ENCODE data around the gene DIPK1C. TPM values are rescaled to one million over a fixed set of nuclear protein-coding genes. Genes with fewer than 3 reads are reported as not detected.
A peak's percentile ranks its signal among the peaks of the same experiment; 100 is the strongest.

DIPK1C gene
- total and polyA plus RNA-seq, 9 of the 15 experiments (the other 6 are each of a cell fraction or from before 2014, with no cell fraction given) = 0.04 to 0.32 (median 0.15) TPM; not detected in 2

DNA sequence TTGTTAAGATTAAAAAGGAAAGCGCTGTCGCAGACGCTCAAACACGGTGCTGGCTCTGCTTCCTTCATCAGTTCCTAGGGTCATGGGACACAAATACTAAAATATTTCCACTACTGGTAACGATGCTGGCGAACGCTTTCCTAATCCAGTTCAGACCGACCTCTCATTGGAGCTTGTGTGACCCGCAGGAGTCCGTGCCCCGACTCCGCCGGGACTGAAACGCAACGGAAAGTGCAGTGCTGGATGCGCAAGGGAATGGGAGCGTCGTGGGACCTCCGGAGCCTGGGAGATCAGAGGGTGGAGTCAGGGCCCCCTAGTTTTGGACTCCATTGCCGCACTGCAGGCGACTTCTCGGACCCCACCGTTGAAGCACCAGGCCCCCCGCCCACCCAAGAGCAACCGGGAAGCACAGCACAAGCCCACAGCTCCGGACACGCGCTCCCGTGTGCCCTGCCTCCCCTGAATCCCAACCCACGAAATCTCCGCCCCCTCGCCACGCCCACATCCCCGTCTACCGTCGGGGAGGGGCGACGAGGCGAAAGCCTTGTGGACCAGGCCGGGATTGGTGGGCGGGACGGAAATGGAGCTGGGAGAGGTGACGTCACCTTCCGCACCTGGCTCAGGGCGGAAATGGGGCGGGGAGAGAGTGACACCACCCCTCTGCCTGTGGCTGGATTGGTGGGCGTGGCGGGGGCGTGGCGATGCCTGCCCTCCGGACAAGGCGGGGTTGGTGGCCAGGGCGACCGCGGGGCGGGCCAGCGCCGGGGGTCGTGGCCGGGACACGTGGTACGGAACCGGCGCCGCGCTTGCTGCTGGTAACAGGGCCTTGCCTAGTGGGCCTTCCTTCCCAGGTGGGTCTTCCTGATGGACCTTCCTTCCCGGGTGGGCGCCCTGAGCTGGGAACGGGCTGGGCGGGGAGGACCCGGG lies 38.7 kb upstream of the DIPK1C start, which contains the start of gene CNDP2:
CNDP2 (plus strand) TSS at position 783 of the 927 bp plus-strand sequence. CDS start 3,611 bp downstream, outside the sequence.
- POLR2A ChIA-PET = interaction anchor here (0.6 to 1.5 kb wide), 4 partner anchors 13 to 220 kb away, joined by 3 to 5 read pairs (median 3); no protein-coding TSS in a partner anchor
- peak within 1 kb of the TSS; percentile 91 for H2AFZ ChIP-seq (ENCODE audit: low read depth, low read length)
- no peaks in the 10 kb centered on the region for H3K27me3 ChIP-seq (ENCODE audit: control insufficient read depth in 2 of 2, insufficient read depth in 2 of 2, low read length in 2 of 2)
- ATAC-seq (peak; percentile 91), DNase-seq (ENCODE audit: extremely low read depth in 1 of 4, low spot score in 3 of 4) (peak; percentile 90 to 97 (median 94)), FAIRE-seq (peak; percentile 99)
- in situ Hi-C loops (cut with MboI) (no loop called here), intact Hi-C loops (cut with micrococcal nuclease) (loop anchor here (5.0 kb wide), 2 partner anchors 56 to 1234 kb away; no protein-coding TSS in a partner anchor)
- H3K4me3 ChIP-seq = peak within 1 kb of the TSS; percentile 80
- peak within 1 kb of the TSS; percentile 90 to 92 for H3K9ac ChIP-seq (ENCODE audit: insufficient read depth in 1 of 2, low read depth in 2 of 2, low read length in 2 of 2)
- CTCF ChIA-PET (ENCODE audit: low intra/inter-chr PET ratio) = no interaction called here
- H4K20me1 ChIP-seq (replicated peaks; ENCODE audit: control insufficient read depth, insufficient read depth, low read length) = no peaks in the 10 kb centered on the region
- under 1% methylated on average over 49 of the region's 71 CpGs for WGBS (ENCODE audit: insufficient coverage, low coverage, missing lambda C conversion rate)
- no peaks in the 10 kb centered on the region for H3K9me1 ChIP-seq (ENCODE audit: control insufficient read depth, insufficient read depth, low read length)
- BruUV-seq (replicated peaks) = TSS peak; percentile 92
- H3K4me1 ChIP-seq (replicated peaks in 1 of 2; ENCODE audit: control insufficient read depth in 2 of 2, insufficient read depth in 2 of 2, low read length in 2 of 2) = peaks cover 13 to 19% of the 10 kb centered on the region in 2 experiments; a peak in 4 of 5 replicates
- H3K9me3 ChIP-seq (replicated peaks; ENCODE audit: control insufficient read depth, insufficient read depth, low read depth, low read length) = no peaks in the 10 kb centered on the region
- peak within 1 kb of the TSS; percentile 93 for H3K27ac ChIP-seq (ENCODE audit: extremely low read depth, low read depth, low read length)
- peaks cover 44% of the 10 kb centered on the region for H3K79me2 ChIP-seq (ENCODE audit: control insufficient read depth, insufficient read depth, low read length)
- H3K36me3 ChIP-seq (ENCODE audit: control insufficient read depth, insufficient read depth, low read length) = peaks cover 25% of the 10 kb centered on the region; the same call in 2 of the 3 replicates
- H3K4me2 ChIP-seq (ENCODE audit: insufficient read depth, low read length) = peak within 1 kb of the TSS; percentile 96
- TF ChIP-seq, protein P1, sequence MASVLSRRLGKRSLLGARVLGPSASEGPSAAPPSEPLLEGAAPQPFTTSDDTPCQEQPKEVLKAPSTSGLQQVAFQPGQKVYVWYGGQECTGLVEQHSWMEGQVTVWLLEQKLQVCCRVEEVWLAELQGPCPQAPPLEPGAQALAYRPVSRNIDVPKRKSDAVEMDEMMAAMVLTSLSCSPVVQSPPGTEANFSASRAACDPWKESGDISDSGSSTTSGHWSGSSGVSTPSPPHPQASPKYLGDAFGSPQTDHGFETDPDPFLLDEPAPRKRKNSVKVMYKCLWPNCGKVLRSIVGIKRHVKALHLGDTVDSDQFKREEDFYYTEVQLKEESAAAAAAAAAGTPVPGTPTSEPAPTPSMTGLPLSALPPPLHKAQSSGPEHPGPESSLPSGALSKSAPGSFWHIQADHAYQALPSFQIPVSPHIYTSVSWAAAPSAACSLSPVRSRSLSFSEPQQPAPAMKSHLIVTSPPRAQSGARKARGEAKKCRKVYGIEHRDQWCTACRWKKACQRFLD (CRISPR knock-in tag; IDR thresholded peaks at IDR 0.05) = peak; percentile 59; the same call in 1 of the 2 replicates
- 0 out of 2 replicates have a peak, but pooled peaks have one; percentile 37 for TF ChIP-seq ELF2 (CRISPR knock-in tag; IDR thresholded peaks at IDR 0.05)
- TF ChIP-seq, protein P2, sequence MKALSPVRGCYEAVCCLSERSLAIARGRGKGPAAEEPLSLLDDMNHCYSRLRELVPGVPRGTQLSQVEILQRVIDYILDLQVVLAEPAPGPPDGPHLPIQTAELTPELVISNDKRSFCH (CRISPR knock-in tag; IDR thresholded peaks at IDR 0.05) = no peak
- TF ChIP-seq, protein P2 (tag; IDR thresholded peaks at IDR 0.05) = no peak
- TF ChIP-seq CEBPG (CRISPR knock-in tag; IDR thresholded peaks at IDR 0.05) = peak; percentile 61; the same call in 1 of the 2 replicates
- TF ChIP-seq CEBPG (tag; conservative IDR thresholded peaks at IDR 0.05 in 1 of 2, IDR thresholded peaks at IDR 0.05 in 1 of 2) = no peak
- TF ChIP-seq CBX2 (IDR thresholded peaks at IDR 0.05; ENCODE audit: insufficient read depth, low read length, poor library complexity, severe bottlenecking) = no peak
- no peak for TF ChIP-seq ZNF121 (CRISPR knock-in tag; conservative IDR thresholded peaks at IDR 0.05)
- no peak for TF ChIP-seq ZZZ3 (IDR thresholded peaks at IDR 0.05)
- TF ChIP-seq TCF7L2 (IDR thresholded peaks at IDR 0.05; ENCODE audit: low read depth, low read length) = no peak
- no peak for TF ChIP-seq DIDO1 (tag; IDR thresholded peaks at IDR 0.05; ENCODE audit: low read depth)
- no peak for TF ChIP-seq C11orf30 (IDR thresholded peaks at IDR 0.05; ENCODE audit: low read depth)
- TF ChIP-seq ZNF717 (CRISPR knock-in tag; IDR thresholded peaks at IDR 0.05) = no peak
- TF ChIP-seq RFX5 (IDR thresholded peaks at IDR 0.05; ENCODE audit: low read depth, low read length) = no peak
- TF ChIP-seq, protein P3, sequence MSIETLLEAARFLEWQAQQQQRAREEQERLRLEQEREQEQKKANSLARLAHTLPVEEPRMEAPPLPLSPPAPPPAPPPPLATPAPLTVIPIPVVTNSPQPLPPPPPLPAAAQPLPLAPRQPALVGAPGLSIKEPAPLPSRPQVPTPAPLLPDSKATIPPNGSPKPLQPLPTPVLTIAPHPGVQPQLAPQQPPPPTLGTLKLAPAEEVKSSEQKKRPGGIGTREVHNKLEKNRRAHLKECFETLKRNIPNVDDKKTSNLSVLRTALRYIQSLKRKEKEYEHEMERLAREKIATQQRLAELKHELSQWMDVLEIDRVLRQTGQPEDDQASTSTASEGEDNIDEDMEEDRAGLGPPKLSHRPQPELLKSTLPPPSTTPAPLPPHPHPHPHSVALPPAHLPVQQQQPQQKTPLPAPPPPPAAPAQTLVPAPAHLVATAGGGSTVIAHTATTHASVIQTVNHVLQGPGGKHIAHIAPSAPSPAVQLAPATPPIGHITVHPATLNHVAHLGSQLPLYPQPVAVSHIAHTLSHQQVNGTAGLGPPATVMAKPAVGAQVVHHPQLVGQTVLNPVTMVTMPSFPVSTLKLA (conservative IDR thresholded peaks at IDR 0.05) = peak; percentile 93 to 97
- TF ChIP-seq RBM17 (IDR thresholded peaks at IDR 0.05; ENCODE audit: borderline replicate concordance, low read depth, low read length) = no peak
- peak; percentile 89; the same call in 1 of the 2 replicates for TF ChIP-seq EP400 (IDR thresholded peaks at IDR 0.05)
- no peak for TF ChIP-seq RBM14 (IDR thresholded peaks at IDR 0.05; ENCODE audit: borderline replicate concordance, insufficient read depth, low read depth, low read length)
